HG02623 (cell line): ENCODE data around the gene SKAP1.

Experiments
- ATAC-seq: cut with Tn5 transposase; IDR thresholded peaks from one replicate; pipeline ENCODE4 v1.9.1; 2021; ENCODE audit warnings: moderate library complexity; ENCODE audit not compliant: unreplicated experiment

Gene SKAP1

GRCh38 chr17:48084932-48085331 is 345.1 kb downstream of the SKAP1 start:
- ATAC-seq = no peak
